EL (cell line): ENCODE results near the gene KLHL20.
A peak's percentile ranks its signal among the peaks of the same experiment; 100 is the strongest.
"Not testable (repeated sequence)": the region's sequence is repeated elsewhere in the genome, so short reads cannot be mapped to it uniquely, and the experiment has no call there.

ENCODE experiments used
- DNase-seq: peaks from one replicate; pipeline ENCODE4 v3.0.0-alpha.2; 2016

Gene KLHL20

DNA sequence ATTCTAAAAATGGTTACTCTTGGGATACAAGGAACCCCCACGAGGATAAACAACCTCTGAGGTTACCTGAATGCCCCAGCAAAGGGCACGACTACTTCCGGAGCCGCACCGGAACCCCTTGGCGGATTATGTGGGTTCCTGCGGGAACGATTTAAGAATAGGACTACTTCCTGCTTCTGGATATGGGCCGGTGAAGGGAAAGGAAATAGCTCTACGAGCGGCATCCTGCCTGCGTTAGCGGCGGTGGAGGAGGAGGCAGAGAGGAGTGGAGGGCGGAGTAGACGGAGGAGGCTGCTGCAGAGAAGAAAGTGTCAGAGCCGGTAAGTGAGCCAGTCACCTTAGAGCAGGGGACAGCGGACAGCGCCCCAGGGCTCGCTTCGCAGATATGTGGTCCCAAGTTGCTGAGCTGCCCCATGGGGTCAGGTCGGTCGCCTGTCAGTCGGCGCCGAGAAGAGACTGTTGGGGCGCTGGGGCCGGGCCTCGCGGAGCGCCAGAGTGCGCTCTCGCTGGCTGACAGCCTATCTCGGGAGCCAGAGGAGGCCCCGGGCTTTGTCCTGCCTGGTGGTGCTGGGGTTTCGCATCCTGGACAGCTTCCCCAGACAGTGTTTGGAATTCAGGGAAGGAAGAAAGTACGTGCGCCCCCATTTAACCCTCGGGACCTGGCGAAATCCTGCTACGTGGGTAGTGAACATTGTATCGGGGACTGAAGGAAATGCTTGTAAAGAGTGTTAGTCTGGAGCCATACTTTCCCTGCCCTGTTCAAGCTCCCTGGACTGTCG lies at the start of gene KLHL20:
Gene KLHL20 (plus strand): TSS at position 223 of the 779 bp plus-strand sequence. CDS start 1,063 bp downstream, outside the sequence.
- peak; percentile 92 for DNase-seq

GRCh38 chr1:173666646-173667045 lies 48.1 kb upstream of the KLHL20 start:
- DNase-seq = peak; percentile 62

GRCh38 chr1:173669491-173669941 lies 45.3 kb upstream of the KLHL20 start, which contains the start of gene ANKRD45:
Gene ANKRD45 (minus strand): TSS chr1:173669851. CDS start chr1:173659418, 10,433 bp downstream.
- peak; percentile 71 for DNase-seq

DNA sequence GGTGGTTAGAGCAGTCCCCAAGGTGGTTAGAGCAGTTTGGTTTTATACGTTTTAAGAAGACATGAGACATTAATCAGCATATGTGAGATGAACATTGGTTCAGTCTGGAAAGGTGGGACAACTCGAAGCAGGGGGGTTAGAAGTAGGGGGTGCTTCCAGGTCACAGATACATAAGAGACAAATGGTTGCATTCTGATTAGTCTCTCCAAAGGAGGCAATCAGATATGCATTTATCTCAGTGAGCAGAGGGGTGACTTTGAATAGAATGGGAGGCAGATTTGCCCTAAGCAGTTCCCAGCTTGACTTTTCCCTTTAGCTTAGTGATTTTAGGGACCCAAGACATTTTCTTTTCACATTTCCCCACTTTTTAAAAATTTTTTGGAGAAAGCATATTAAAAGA lies 40.3 kb upstream of the KLHL20 start:
- DNase-seq = not testable (repeated sequence)

- not testable (repeated sequence) for DNase-seq
Observed at GRCh38 chr1:173680152-173680551, 34.6 kb upstream of the KLHL20 start.

DNA sequence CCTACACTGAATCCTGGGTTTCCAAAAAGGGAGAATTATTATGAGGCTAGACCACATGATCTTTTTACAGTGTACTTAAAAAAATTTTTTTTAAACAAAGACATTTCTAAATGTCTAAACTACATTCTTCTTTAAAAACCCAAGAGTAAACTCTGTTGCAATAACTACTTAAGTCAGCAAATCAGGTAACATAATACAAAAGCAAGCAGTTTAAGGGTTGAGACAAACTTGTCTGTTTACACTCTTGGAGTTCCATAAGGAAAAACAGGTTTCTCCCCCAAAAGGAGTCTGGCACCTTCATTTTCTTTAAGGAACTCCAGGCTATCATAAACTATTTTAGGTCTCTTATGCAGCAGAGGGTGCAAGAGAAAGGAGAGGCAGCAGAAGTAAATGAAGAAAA lies 32.6 kb upstream of the KLHL20 start:
- no peak for DNase-seq

- DNase-seq = not testable (repeated sequence)
Observed at GRCh38 chr1:173683838-173684237, 30.9 kb upstream of the KLHL20 start.

GRCh38 chr1:173685121-173685520 lies 29.7 kb upstream of the KLHL20 start:
- not testable (repeated sequence) for DNase-seq

DNA sequence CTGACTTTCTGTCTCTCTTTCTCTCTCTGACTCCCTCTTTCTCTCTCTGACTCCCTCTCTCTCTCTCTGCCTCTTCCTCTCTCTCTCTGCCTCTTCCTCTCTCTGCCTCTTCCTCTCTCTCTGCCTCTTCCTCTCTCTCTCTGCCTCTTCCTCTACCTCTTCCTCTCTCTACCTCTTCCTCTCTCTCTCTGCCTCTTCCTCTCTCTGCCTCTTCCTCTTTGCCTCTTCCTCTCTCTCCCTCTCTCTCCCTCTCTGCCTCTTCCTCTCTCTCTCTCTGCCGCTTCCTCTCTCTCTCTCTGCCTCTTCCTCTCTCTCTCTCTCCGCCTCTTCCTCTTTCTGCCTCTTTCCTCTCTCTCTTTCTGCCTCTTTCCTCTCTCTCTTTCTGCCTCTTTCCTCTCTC lies 26.5 kb upstream of the KLHL20 start:
- DNase-seq = no peak

DNA sequence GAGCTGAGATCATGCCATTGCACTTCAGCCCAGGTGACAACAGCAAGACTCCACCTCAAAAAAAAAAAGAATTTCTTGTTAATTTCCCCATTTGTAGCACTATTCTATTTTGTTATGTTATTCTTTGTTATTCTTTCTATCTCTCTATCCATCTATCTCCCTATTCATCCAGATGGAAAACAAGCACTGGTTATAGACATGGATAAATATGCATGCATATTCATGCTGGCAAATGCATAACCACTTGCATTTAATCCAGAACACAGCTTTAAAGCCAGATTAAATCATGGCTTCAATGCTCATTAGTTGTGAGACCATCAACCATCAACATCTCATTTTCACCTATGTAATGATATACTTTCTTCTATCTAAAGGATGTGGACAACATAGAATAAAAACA lies 21.5 kb upstream of the KLHL20 start:
- no peak for DNase-seq

DNA sequence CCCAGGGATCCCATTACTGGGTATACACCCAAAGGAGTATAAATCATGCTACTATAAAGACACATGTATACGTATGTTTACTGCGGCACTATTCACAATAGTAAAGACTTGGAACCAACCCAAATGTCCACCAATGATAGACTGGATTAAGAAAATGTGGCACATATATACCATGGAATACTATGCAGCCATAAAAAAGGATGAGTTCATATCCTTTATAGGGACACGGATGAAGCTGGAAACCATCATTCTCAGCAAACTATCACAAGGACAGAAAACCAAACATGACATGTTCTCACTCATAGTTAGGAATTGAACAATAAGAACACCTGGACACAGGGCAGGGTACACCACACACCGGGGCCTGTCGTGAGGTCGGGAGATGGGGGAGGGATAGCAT lies 13.5 kb upstream of the KLHL20 start:
- not testable (repeated sequence) for DNase-seq

GRCh38 chr1:173702736-173703135 lies 12.0 kb upstream of the KLHL20 start:
- DNase-seq = no peak

- no peak for DNase-seq
Observed at GRCh38 chr1:173705117-173705516, 9.7 kb upstream of the KLHL20 start.

DNA sequence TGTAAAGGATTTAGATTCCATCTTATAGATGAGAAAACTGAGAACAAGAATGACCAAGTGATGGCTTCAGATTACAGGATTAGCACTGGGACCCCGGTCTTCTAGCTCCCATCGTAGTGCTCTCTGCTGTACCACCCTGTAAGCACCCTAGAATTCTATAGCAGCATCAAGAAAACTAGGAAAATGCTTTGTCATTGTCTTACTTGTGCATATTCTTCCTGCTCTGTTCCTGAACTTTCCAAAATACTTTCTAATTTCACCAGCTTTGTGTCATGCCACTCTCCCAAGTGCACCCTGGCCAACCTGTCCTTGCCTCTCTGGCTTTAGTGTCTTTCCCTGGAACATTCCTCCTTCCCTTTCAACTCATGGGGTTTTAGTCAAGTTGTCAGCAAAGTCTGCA lies 6.0 kb upstream of the KLHL20 start:
- DNase-seq = no peak

DNA sequence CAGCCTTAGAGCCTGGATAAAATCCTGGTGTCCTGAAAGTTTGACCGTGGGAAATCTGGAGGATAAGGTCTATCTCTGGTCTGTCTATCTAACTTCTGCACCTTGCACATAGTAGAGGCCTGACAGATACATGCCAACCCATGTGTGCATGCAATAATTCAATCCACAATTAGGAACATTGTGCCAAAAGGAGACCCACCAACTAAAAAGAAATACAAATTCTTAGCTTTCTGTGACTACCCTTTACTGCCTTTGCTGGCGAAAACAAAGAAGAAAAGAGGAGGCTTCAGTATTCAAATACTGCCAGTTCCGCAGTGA lies 381 bp upstream of the KLHL20 start:
- DNase-seq = no peak

- no peak for DNase-seq
Observed at GRCh38 chr1:173715538-173715844, 710 bp downstream of the KLHL20 start.

DNA sequence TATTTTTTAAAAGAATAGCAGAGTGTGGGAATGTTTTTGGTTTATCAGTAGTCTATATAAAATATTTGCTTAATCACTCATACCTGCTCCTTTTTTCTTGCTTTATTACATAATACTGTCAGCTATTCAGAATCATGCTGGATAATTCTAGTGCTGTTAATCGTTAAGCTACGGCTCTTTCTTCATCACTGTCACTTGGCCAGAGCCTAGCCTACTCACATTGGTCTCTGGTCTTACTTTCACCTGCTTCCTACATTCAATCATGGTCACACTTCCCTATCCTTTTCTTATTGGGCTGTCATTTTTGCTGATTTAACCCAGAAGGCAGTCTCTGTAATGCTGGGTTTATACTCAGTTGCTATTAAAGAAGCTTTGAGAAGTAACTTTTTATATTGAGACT lies 2.5 kb downstream of the KLHL20 start:
- no peak for DNase-seq

DNA sequence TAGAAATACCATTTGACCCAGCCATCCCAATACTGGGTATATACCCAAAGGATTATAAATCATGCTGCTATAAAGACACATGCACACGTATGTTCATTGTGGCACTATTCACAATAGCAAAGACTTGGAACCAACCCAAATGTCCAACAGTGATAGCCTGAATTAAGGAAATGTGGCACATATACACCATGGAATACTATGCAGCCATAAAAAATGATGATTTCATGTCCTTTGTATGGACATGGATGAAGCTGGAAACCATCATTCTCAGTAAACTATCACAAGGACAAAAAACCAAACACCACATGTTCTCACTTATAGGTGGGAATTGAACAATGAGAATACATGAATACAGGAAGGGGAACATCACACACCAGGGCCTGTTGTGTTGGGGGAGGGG lies 16.6 kb downstream of the KLHL20 start:
- DNase-seq = not testable (repeated sequence)

DNA sequence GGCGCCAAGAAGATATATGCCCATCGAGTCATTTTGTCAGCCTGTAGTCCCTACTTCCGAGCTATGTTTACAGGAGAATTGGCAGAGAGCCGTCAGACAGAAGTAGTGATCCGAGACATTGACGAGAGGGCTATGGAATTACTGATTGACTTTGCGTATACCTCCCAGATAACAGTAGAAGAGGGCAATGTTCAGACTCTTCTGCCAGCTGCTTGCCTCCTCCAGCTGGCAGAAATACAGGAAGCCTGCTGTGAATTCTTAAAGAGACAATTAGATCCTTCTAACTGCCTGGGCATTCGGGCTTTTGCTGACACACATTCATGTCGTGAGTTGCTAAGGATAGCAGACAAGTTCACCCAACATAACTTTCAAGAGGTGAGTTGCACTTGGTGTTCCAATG lies 19.1 kb downstream of the KLHL20 start:
- no peak for DNase-seq

DNA sequence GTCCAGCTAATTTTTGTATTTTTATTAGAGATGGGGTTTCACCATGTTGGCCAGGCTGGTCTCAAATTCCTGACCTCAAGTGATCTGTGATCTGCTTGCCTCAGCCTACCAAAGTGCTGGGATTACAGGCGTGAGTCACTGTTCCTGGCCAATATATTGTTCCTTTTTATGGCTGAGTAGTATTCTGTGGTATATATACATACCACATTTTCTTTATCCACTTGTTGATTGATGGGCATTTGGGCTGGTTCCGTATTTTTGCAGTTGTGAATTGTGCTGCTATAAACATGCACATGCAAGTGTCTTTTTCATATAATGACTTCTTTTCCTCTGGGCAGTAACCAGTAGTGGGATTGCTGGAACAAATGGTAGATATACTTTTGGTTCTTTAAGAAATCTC lies 21.3 kb downstream of the KLHL20 start:
- DNase-seq = not testable (repeated sequence)

DNA sequence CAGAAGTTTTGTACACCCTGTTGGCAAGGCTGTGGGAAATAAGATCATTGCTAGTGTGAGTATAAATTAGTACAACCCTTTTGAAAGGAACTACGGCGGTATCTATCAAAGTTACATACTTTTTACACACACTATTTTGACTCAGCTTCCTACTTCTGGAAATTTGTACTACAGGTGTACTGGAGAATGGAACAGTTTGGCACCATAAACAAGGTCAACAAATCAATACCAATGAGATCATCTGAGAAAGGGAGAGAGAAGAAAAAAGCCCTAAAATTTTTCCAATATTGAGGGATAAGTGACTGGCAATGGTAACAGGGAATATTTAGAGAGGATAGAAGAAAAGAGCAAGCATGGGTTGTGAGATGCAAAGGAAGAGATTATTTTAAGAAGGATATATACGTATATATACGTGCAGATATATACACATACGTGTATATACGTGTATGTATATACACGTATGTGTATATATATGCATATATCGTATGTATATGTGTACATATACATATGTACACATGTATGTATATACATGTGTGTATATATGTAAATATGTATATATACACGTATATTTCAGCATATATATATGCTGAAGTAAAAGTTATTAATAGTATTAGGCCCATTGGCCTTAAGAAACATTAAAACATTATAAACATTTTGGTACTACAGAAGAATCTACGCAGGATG lies 27.6 kb downstream of the KLHL20 start:
- no peak for DNase-seq

- no peak for DNase-seq
Observed at GRCh38 chr1:173744651-173745050, 29.9 kb downstream of the KLHL20 start.

- no peak for DNase-seq
Observed at GRCh38 chr1:173749137-173749536, 34.4 kb downstream of the KLHL20 start.

DNA sequence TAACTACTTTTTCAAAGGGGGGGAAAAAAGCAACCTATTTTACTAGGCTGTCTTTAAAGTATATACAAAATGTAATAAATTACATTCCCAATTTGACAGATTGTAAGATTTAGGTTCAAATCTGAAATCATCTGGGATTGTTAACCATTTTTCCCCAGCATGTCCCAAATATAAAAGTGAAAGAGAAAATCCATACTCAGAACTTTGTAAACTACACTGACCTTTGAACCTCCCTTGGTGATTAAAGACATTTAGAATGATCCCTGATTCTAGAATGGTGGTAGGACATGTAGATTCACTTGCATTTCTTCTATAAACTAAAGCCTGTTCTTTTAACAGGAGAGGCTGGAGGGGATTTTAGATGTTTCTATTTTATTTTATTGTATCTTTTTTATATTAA lies 39.0 kb downstream of the KLHL20 start:
- no peak for DNase-seq

DNA sequence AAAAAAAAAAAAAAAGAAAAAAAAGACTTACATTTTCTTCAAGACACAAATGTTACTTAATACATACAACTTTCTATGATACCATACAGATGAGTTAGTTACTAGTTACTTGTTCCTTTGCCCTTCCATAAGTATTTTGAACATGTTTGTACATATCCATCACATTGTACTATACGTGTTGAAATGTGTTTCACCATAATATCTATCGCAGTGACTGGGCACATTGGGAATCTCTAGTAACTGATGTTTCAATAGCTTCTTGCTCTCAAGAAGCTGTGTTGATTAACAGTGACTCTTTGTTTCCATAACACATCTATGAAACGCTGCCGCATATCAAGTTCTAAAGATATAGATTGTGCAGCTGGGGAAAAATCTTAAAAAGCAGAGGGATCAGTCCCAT lies 42.9 kb downstream of the KLHL20 start:
- DNase-seq = no peak
